BLaER1 treated with 17β-estradiol and CSF1 and Interleukin-3, amounts not matched to agents 10 nM and 100 nM (cell line): ENCODE measurements around the gene TXNDC11.

Source experiments
- H3K27ac ChIP-seq, 11 experiments: shearing (Covaris generic); formaldehyde crosslinking; 2 replicates each; pipeline ENCODE4 v1.8.1; 2022
- H3K27me3 ChIP-seq, 11 experiments: shearing (Covaris generic); formaldehyde crosslinking; 2 replicates each; pipeline ENCODE4 v1.8.1; 2022
- H3K36me3 ChIP-seq, 11 experiments: shearing (Covaris generic); formaldehyde crosslinking; 2 replicates each; pipeline ENCODE4 v1.8.1; 2022
- H3K4me1 ChIP-seq, 10 experiments: shearing (Covaris generic); formaldehyde crosslinking; 2 replicates each; pipeline ENCODE4 v1.8.1; 2022
- H3K4me2 ChIP-seq, 11 experiments: shearing (Covaris generic); formaldehyde crosslinking; 2 replicates each; pipeline ENCODE4 v1.8.1; 2022
- H3K4me3 ChIP-seq, 10 experiments: shearing (Covaris generic); formaldehyde crosslinking; 2 replicates each; pipeline ENCODE4 v1.8.1; 2022
- H3K9ac ChIP-seq, 11 experiments: shearing (Covaris generic); formaldehyde crosslinking; 2 replicates each; pipeline ENCODE4 v1.8.1; 2022
- H3K9me3 ChIP-seq, 11 experiments: shearing (Covaris generic); formaldehyde crosslinking; replicated peaks in 1 of 11; 2 replicates each; pipeline ENCODE4 v1.8.1; 2022
- H4K20me1 ChIP-seq, 11 experiments: shearing (Covaris generic); formaldehyde crosslinking; 2 replicates each; pipeline ENCODE4 v1.8.1; 2022
- Cebpa-rat ChIP-seq, 11 experiments: shearing (Covaris generic); IDR thresholded peaks; 2 replicates each; pipeline ENCODE4 v1.8.1; 2022

Gene TXNDC11

GRCh38 chr16:11674001-11674817 is 68.4 kb downstream of the TXNDC11 start:
- Histone ChIP-seq H3K9ac (peak overlapping the region in 8 of 11 experiments; percentile 2 to 93 (median 32); a peak in 9 of 22 replicates), H3K4me1 (peaks cover 94 to 100% (median 100%) of the 10 kb centered on the region in 10 experiments), H4K20me1 (peaks cover 91 to 100% (median 100%) of the 10 kb centered on the region in 11 experiments), H3K27me3 (no peaks in the 10 kb centered on the region), H3K36me3 (peaks cover 28 to 59% (median 39%) of the 10 kb centered on the region in 11 experiments), H3K9me3 (no peaks in the 10 kb centered on the region), H3K27ac (peak overlapping the region in 5 of 11 experiments; percentile 15 to 91 (median 85); a peak in 8 of 22 replicates), H3K4me3 (no peak overlapping the region), H3K4me2 (peak overlapping the region; percentile 90 to 99 (median 96))
- no peak for TF ChIP-seq Cebpa-rat (IDR thresholded peaks at IDR 0.05)

DNA sequence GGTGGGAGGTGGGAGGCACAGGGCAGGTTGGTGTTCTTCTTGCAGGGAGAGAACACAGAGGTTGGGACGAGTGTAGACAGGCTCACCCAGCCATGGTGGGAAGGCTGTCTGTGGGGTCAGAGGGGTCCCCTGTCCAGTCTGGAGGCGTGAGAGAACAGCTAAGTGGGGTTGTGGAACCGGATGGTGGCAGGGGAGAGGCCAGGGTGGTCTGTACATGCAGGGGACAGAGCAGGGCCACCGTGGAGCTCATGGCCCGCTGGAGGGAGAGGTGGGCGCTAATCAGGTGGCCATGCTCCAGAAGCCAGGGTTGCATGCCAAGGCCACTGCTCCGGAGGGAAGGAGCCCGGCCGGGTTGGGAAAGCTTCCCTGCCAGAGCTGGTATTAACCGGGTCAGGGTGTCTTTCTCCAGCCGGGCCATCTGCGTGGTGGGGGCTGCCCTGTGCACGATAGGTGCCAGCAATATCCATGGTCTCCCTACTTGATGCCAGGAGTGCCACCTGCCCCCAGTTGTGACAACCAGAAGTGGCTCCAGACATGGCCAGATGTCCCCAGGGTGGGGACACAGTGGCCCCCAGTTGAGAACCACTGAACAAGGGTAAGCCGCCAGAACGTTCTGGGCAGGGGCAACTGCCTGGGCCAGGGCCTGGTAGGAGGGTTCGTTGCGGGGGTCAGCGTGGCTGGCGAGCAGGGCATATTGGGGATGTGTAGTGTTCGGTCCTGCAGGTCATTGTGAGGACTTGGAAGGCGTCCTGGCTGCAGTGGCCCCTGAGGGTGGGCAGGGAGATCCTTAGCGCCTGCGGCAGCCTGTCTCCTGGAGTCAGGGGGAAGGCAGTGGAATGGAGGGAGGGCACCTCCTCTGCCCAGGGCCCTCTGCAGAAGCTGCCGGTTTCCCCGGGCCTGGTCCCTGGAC is 69.3 kb downstream of the TXNDC11 start:
- Histone ChIP-seq H3K36me3 (peaks cover 23 to 51% (median 30%) of the 10 kb centered on the region in 11 experiments; a peak in 21 of 22 replicates), H3K9ac (peak overlapping the region in 10 of 11 experiments; percentile 68 to 94 (median 90); a peak in 13 of 22 replicates), H3K27me3 (no peaks in the 10 kb centered on the region), H3K4me3 (peak overlapping the region in 9 of 10 experiments; percentile 4 to 93 (median 49); a peak in 12 of 20 replicates), H3K27ac (peak overlapping the region in 9 of 11 experiments; percentile 75 to 91 (median 85); a peak in 18 of 22 replicates), H3K4me1 (peaks cover 85 to 96% (median 95%) of the 10 kb centered on the region in 10 experiments), H3K9me3 (no peaks in the 10 kb centered on the region), H4K20me1 (peaks cover 83 to 98% (median 95%) of the 10 kb centered on the region in 11 experiments), H3K4me2 (peak overlapping the region; percentile 90 to 99 (median 96))
- TF ChIP-seq Cebpa-rat (IDR thresholded peaks at IDR 0.05): no peak

- Histone ChIP-seq H3K27me3 (no peaks in the 10 kb centered on the region), H3K9me3 (no peaks in the 10 kb centered on the region), H4K20me1 (peaks cover 74 to 89% (median 86%) of the 10 kb centered on the region in 11 experiments), H3K4me3 (peak overlapping the region; percentile 20 to 93 (median 48); a peak in 19 of 20 replicates), H3K4me2 (peak overlapping the region; percentile 90 to 99 (median 96)), H3K27ac (peak overlapping the region in 10 of 11 experiments; percentile 59 to 91 (median 84); a peak in 20 of 22 replicates), H3K9ac (peak overlapping the region; percentile 68 to 94 (median 91); a peak in 21 of 22 replicates), H3K4me1 (peaks cover 82 to 92% (median 92%) of the 10 kb centered on the region in 10 experiments), H3K36me3 (peaks cover 14 to 42% (median 21%) of the 10 kb centered on the region in 11 experiments; a peak in 21 of 22 replicates)
- no peak for TF ChIP-seq Cebpa-rat (IDR thresholded peaks at IDR 0.05)
These were observed 70.2 kb downstream of the TXNDC11 start for GRCh38 chr16:11672206-11673090.

DNA sequence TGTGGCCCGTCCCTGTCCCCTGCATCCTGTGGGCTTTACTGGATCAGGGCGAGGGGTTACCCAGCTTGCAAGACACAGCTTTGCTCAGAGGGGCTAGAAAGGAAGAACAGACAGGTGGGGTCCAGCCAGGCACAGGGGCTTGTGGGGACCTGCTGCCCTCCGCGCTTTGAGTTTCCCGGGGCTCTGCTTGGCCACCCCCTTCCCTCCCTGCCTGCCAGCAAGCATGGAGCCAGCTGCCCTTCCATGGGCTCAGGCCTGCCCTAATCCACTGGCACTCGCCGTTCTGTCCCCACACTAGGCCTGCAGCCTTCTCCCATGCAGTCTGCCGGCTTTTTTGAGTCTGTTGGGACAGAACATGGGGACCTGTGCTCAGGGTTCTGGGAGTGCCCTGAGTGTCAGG is 71.0 kb downstream of the TXNDC11 start:
- no peaks in the 10 kb centered on the region for H3K9me3 ChIP-seq
- TF ChIP-seq Cebpa-rat (IDR thresholded peaks at IDR 0.05): no peak
- H3K27me3 ChIP-seq: no peaks in the 10 kb centered on the region
- H3K36me3 ChIP-seq: peaks cover 9 to 34% (median 14%) of the 10 kb centered on the region in 11 experiments; a peak in 21 of 22 replicates
- peak overlapping the region in 10 of 11 experiments; percentile 86 to 94 (median 91); a peak in 18 of 22 replicates for H3K9ac ChIP-seq
- H3K4me3 ChIP-seq: peak overlapping the region in 9 of 10 experiments; percentile 20 to 93 (median 49); a peak in 11 of 20 replicates
- peaks cover 82 to 92% (median 92%) of the 10 kb centered on the region in 10 experiments for H3K4me1 ChIP-seq
- H4K20me1 ChIP-seq: peaks cover 66 to 81% (median 79%) of the 10 kb centered on the region in 11 experiments
- H3K4me2 ChIP-seq: peak overlapping the region; percentile 90 to 99 (median 96)
- peak overlapping the region in 8 of 11 experiments; percentile 77 to 91 (median 85); a peak in 17 of 22 replicates for H3K27ac ChIP-seq

DNA sequence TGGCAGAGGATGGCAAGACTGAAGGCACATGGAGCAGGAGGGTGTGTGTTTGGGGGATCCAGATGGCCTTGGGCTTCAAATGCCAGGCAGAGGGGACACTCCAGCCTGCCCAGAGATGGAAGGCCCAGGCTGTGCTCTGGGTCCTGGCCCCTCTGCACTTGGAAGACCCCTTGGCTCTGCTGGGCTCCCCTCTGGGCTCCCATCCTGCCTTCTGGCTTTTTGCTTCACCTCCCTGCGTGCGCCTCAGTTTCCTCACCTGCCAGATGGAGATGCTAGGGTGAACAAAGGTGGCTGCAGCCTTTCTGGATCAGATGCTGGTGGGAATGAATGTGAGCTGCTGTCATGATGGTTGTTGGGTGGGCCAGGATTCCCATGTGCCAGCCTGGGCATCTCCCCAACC is 71.4 kb downstream of the TXNDC11 start:
- H3K9ac ChIP-seq: peak overlapping the region in 10 of 11 experiments; percentile 86 to 94 (median 91); a peak in 16 of 22 replicates
- H3K9me3 ChIP-seq: no peaks in the 10 kb centered on the region
- H3K27ac ChIP-seq: peak overlapping the region in 8 of 11 experiments; percentile 77 to 91 (median 85); a peak in 12 of 22 replicates
- no peaks in the 10 kb centered on the region for H3K27me3 ChIP-seq
- H3K36me3 ChIP-seq: peaks cover 5 to 30% (median 10%) of the 10 kb centered on the region in 11 experiments; a peak in 21 of 22 replicates
- peak overlapping the region; percentile 90 to 99 (median 96) for H3K4me2 ChIP-seq
- TF ChIP-seq Cebpa-rat (IDR thresholded peaks at IDR 0.05): no peak
- peak overlapping the region in 8 of 10 experiments; percentile 83 to 93 (median 91); a peak in 11 of 20 replicates for H3K4me3 ChIP-seq
- peaks cover 62 to 77% (median 74%) of the 10 kb centered on the region in 11 experiments for H4K20me1 ChIP-seq
- H3K4me1 ChIP-seq: peaks cover 82 to 92% (median 92%) of the 10 kb centered on the region in 10 experiments

- Histone ChIP-seq H3K36me3 (peaks cover 0 to 22% (median 2%) of the 10 kb centered on the region in 11 experiments; a peak in 13 of 22 replicates), H3K9ac (peak overlapping the region; percentile 86 to 94 (median 91); a peak in 21 of 22 replicates), H4K20me1 (peaks cover 54 to 69% (median 66%) of the 10 kb centered on the region in 11 experiments), H3K4me2 (peak overlapping the region; percentile 90 to 99 (median 96)), H3K27ac (peak overlapping the region; percentile 30 to 91 (median 85); a peak in 21 of 22 replicates), H3K9me3 (no peaks in the 10 kb centered on the region), H3K4me3 (peak overlapping the region; percentile 83 to 94 (median 91)), H3K27me3 (no peaks in the 10 kb centered on the region), H3K4me1 (peaks cover 82 to 92% (median 92%) of the 10 kb centered on the region in 10 experiments)
- no peak for TF ChIP-seq Cebpa-rat (IDR thresholded peaks at IDR 0.05)
These were observed 72.2 kb downstream of the TXNDC11 start for GRCh38 chr16:11670171-11671131.
